PC-9 (cell line): ENCODE results near the gene NPM3.

ENCODE experiments used
- EZH2 ChIP-seq: fragments of 200-600 bp; sonication (generic); IDR thresholded peaks from 2 replicates; pipeline ENCODE4 v1.8.0; 2017; ENCODE audit warnings: antibody characterized with exemption, low read depth
- TF ChIP-seq, protein P1 (sequence below): fragments of 200-600 bp; sonication (generic); conservative IDR thresholded peaks from 2 replicates; pipeline ENCODE4 v1.6.1; 2017; ENCODE audit warnings: mixed run types, antibody characterized with exemption, mild to moderate bottlenecking, moderate library complexity

DNA sequence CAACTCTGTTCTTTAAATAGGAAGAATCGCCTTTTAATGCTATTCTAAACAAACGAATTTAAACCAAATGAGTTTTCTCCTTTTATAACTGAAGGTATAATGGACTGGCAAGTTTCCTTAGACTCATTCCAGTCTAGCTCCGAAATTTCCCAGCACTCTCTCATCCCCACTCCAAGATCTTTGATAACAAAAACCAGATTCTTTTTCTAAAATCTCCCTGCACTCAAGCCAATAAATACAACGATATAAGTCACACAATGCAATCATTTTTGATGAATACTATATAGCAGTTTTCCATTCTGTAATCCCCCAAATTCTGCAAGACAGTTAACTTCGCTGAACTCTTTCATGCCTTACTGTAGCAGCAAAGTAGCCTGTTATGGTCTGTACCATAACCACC, 33.1 kb upstream of the NPM3 start:
- TF ChIP-seq, protein P1, sequence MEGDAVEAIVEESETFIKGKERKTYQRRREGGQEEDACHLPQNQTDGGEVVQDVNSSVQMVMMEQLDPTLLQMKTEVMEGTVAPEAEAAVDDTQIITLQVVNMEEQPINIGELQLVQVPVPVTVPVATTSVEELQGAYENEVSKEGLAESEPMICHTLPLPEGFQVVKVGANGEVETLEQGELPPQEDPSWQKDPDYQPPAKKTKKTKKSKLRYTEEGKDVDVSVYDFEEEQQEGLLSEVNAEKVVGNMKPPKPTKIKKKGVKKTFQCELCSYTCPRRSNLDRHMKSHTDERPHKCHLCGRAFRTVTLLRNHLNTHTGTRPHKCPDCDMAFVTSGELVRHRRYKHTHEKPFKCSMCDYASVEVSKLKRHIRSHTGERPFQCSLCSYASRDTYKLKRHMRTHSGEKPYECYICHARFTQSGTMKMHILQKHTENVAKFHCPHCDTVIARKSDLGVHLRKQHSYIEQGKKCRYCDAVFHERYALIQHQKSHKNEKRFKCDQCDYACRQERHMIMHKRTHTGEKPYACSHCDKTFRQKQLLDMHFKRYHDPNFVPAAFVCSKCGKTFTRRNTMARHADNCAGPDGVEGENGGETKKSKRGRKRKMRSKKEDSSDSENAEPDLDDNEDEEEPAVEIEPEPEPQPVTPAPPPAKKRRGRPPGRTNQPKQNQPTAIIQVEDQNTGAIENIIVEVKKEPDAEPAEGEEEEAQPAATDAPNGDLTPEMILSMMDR = no peak
- TF ChIP-seq EZH2 = no peak
